Panc1 (cell line): ENCODE results near the gene WDR70. TPM values are rescaled to one million over a fixed set of nuclear protein-coding genes. Genes with fewer than 3 reads are reported as not detected.

Source experiments
- ATAC-seq: fragments of 200-7000 bp; cut with Tn5 transposase; 2 replicates; pipeline ENCODE4 v1.9.1; 2020; ENCODE audit warnings: mild to moderate bottlenecking, moderate library complexity
- BruUV-seq: library from RNA; stranded (reverse); fragments of 400-500 nt; replicated peaks from 2 replicates; lab custom pipeline; 2021; lab: Mats Ljungman, UMichigan
- CTCF ChIA-PET: fragments of 300-600 bp; sonication (Branson Sonifier 250); formaldehyde crosslinking; loops from one replicate; lab custom pipeline; 2022; ENCODE audit warnings: antibody characterized with exemption; lab: Charles Lee
- POLR2A ChIA-PET: fragments of 300-600 bp; sonication (Branson Sonifier 250); formaldehyde crosslinking; loops from one replicate; lab custom pipeline; 2022; ENCODE audit warnings: antibody characterized with exemption; lab: Charles Lee
- DNase-seq: peaks from one replicate; pipeline ENCODE4 v3.0.0-alpha.2; 2010; ENCODE audit warnings: low read depth, low spot score
- H3K27ac ChIP-seq: 2 replicates; pipeline ENCODE4 v1.5.1; 2011; ENCODE audit warnings: mild to moderate bottlenecking, low read length, inconsistent platforms
- H3K27me3 ChIP-seq: fragments of 200-500 bp; sonication (Bioruptor generic); 2 replicates; pipeline ENCODE4 v1.6.0; 2014; ENCODE audit warnings: low read length, inconsistent platforms; ENCODE audit not compliant: control insufficient read depth, insufficient read depth
- H3K36me3 ChIP-seq: fragments of 200-500 bp; sonication (Bioruptor generic); 2 replicates; pipeline ENCODE4 v1.5.1; 2014; ENCODE audit warnings: inconsistent platforms, mild to moderate bottlenecking, low read length, moderate library complexity; ENCODE audit not compliant: control insufficient read depth, insufficient read depth
- H3K4me1 ChIP-seq: 2 replicates; pipeline ENCODE4 v1.5.1; 2011; ENCODE audit warnings: inconsistent platforms, mild to moderate bottlenecking, low read length, moderate library complexity; ENCODE audit not compliant: control insufficient read depth, insufficient read depth
- H3K4me3 ChIP-seq, 2 experiments: 2 replicates each; pipeline ENCODE4 v1.5.1; 2011 to 2012; ENCODE audit warnings: low read depth in 2 of 2, low read length in 2 of 2, mild to moderate bottlenecking in 2 of 2, inconsistent platforms in 1 of 2, moderate library complexity in 1 of 2
- H3K9me3 ChIP-seq: fragments of 200-500 bp; sonication (Bioruptor generic); 2 replicates; pipeline ENCODE4 v1.5.1; 2014; ENCODE audit warnings: low read depth, mild to moderate bottlenecking, inconsistent platforms, low read length, moderate library complexity; ENCODE audit not compliant: control insufficient read depth, insufficient read depth
- CTCF ChIP-seq: fragments of 450-650 bp; IDR thresholded peaks from 2 replicates; pipeline ENCODE4 v1.5.1; 2017; ENCODE audit warnings: mild to moderate bottlenecking
- POLR2AphosphoS5 ChIP-seq: IDR thresholded peaks from 2 replicates; pipeline ENCODE4 v1.6.1; 2012; ENCODE audit warnings: mild to moderate bottlenecking, low read depth, low read length, moderate library complexity
- REST ChIP-seq, 2 experiments: IDR thresholded peaks; 2 replicates each; pipeline ENCODE4 v1.6.1; 2011 to 2012; ENCODE audit warnings: low read depth in 2 of 2, control low read depth in 1 of 2, low read length in 1 of 2, mild to moderate bottlenecking in 1 of 2, moderate library complexity in 1 of 2; ENCODE audit not compliant: insufficient read depth in 1 of 2
- SIN3A ChIP-seq: IDR thresholded peaks from 2 replicates; pipeline ENCODE4 v1.6.1; 2012; ENCODE audit warnings: low read depth, mild to moderate bottlenecking, low read length, moderate library complexity, borderline replicate concordance; ENCODE audit not compliant: insufficient read depth
- TCF7L2 ChIP-seq: IDR thresholded peaks from 2 replicates; pipeline ENCODE4 v1.6.1; 2011; ENCODE audit warnings: mild to moderate bottlenecking, low read depth, low read length, inconsistent platforms
- in situ Hi-C: cut with HindIII; loops from 2 replicates; pipeline ENCODE4 v1.10.0; 2016; ENCODE audit warnings: low sequenced_read_pairs, low pct_unique_long_range_greater_than_20kb
- intact Hi-C: fragments of 100-400 bp; cut with micrococcal nuclease; formaldehyde crosslinking; loops from one replicate; pipeline ENCODE4 v1.10.0; 2022; ENCODE audit not compliant: unreplicated experiment
- total RNA-seq: library from RNA; stranded (reverse); gene quantifications from one replicate; pipeline ENCODE4 v1.2.1, GENCODE V29; 2021; ENCODE audit not compliant: unreplicated experiment

The WDR70 gene
- total RNA-seq, 1 experiment from 2014 or later = 29.5 TPM

GRCh38 chr5:37658440-37658839, 279.3 kb downstream of the WDR70 start:
- Histone ChIP-seq H3K27ac (no peak overlapping the region), H3K4me3 (no peak overlapping the region), H3K9me3 (no peaks in the 10 kb centered on the region; the same call in 1 of the 2 replicates), H3K27me3 (no peaks in the 10 kb centered on the region), H3K36me3 (no peaks in the 10 kb centered on the region), H3K4me1 (0 out of 2 replicates have a peak, but pooled peaks cover 3% of the 10 kb centered on the region)
- in situ Hi-C loops = no loop called here
- intact Hi-C loops = no loop called here
- ATAC-seq (no peak), DNase-seq (no peak)
- POLR2A ChIA-PET = no interaction called here
- no TSS peak for BruUV-seq
- CTCF ChIA-PET = no interaction called here
- no peak for TF ChIP-seq TCF7L2
- no peak for TF ChIP-seq REST (IDR thresholded peaks at IDR 0.05; ENCODE audit: insufficient read depth in 1 of 2, low read depth in 2 of 2, low read length in 1 of 2)
- no peak for TF ChIP-seq SIN3A
- TF ChIP-seq POLR2AphosphoS5 = no peak

- in situ Hi-C loops = no loop called here
- intact Hi-C loops = no loop called here
- BruUV-seq = no TSS peak
These were observed 281.2 kb downstream of the WDR70 start for GRCh38 chr5:37660319-37660718.

More at GRCh38 chr5:37660319-37660718, 281.2 kb downstream of the WDR70 start:
- ATAC-seq (no peak), DNase-seq (no peak)
- H3K4me3 ChIP-seq = no peak overlapping the region
- H3K36me3 ChIP-seq = no peaks in the 10 kb centered on the region
- no peaks in the 10 kb centered on the region for H3K27me3 ChIP-seq
- H3K4me1 ChIP-seq = 0 out of 2 replicates have a peak, but pooled peaks cover 3% of the 10 kb centered on the region
- H3K27ac ChIP-seq = no peak overlapping the region
- H3K9me3 ChIP-seq = no peaks in the 10 kb centered on the region
- CTCF ChIA-PET = no interaction called here
- POLR2A ChIA-PET = no interaction called here
- TF ChIP-seq TCF7L2 = no peak
- TF ChIP-seq CTCF = no peak
- no peak for TF ChIP-seq REST (IDR thresholded peaks at IDR 0.05; ENCODE audit: insufficient read depth in 1 of 2, low read depth in 2 of 2, low read length in 1 of 2)
- TF ChIP-seq SIN3A = no peak
- TF ChIP-seq POLR2AphosphoS5 = no peak
